Occipital lobe (tissue), 2 donors: ENCODE measurements around the gene GPR142. TPM values are rescaled to one million over a fixed set of nuclear protein-coding genes. Genes with fewer than 3 reads are reported as not detected.

Experiments used
- DNase-seq: peaks from one replicate; lab custom pipeline; 2025; lab: John Stamatoyannopoulos, UW
- total RNA-seq: library from RNA; depleted of rRNA; stranded (reverse); fragments of >200 nt; gene quantifications from one replicate; pipeline ENCODE4 v1.2.3, GENCODE V29; 2014

The GPR142 gene
- total RNA-seq, 1 donor from 2014 or later = not detected

- no peak for DNase-seq
Observed at GRCh38 chr17:74369665-74370490, 2.6 kb downstream of the GPR142 start.

GRCh38 chr17:74371653-74372147 lies 4.4 kb downstream of the GPR142 start:
- DNase-seq = no peak

- no peak for DNase-seq
Observed at GRCh38 chr17:74372426-74372825, 5.1 kb downstream of the GPR142 start.

- DNase-seq = peak; percentile 63
Observed at GRCh38 chr17:74373838-74374606, 6.7 kb downstream of the GPR142 start.

GRCh38 chr17:74374858-74375257 lies 7.6 kb downstream of the GPR142 start:
- DNase-seq = no peak

- peak; percentile 65 for DNase-seq
Observed at GRCh38 chr17:74379495-74380085, 12.3 kb downstream of the GPR142 start.

GRCh38 chr17:74380086-74380958 lies 13.0 kb downstream of the GPR142 start:
- DNase-seq = no peak

GRCh38 chr17:74380959-74381808 lies 13.9 kb downstream of the GPR142 start:
- DNase-seq = no peak

- no peak for DNase-seq
Observed at GRCh38 chr17:74383141-74383540, 15.8 kb downstream of the GPR142 start.

GRCh38 chr17:74385201-74385600 lies 17.9 kb downstream of the GPR142 start:
- no peak for DNase-seq

GRCh38 chr17:74386386-74386785 lies 19.1 kb downstream of the GPR142 start:
- DNase-seq = no peak

GRCh38 chr17:74387365-74388218 lies 20.3 kb downstream of the GPR142 start:
- DNase-seq = no peak

GRCh38 chr17:74389084-74389753 lies 21.9 kb downstream of the GPR142 start:
- DNase-seq = no peak

- DNase-seq = no peak
Observed at GRCh38 chr17:74389937-74390679, 22.8 kb downstream of the GPR142 start.

GRCh38 chr17:74390680-74391653 lies 23.7 kb downstream of the GPR142 start:
- no peak for DNase-seq

- DNase-seq = no peak
Observed at GRCh38 chr17:74391771-74392170, 24.5 kb downstream of the GPR142 start.

GRCh38 chr17:74392848-74393247 lies 25.5 kb downstream of the GPR142 start:
- DNase-seq = no peak
